SK-N-SH (cell line): ENCODE data around the gene KNDC1.

Experiments
- CHD2 ChIP-seq: fragments of 150-350 bp; IDR thresholded peaks from 2 replicates; pipeline ENCODE4 v1.6.1; 2018; ENCODE audit warnings: low read length; ENCODE audit not compliant: partially characterized antibody
- CTCF ChIP-seq: fragments of 200-600 bp; sonication (generic); IDR thresholded peaks from 2 replicates; pipeline ENCODE4 v1.6.1; 2017; ENCODE audit warnings: antibody characterized with exemption, mild to moderate bottlenecking, moderate library complexity
- EP300 ChIP-seq, 2 experiments: IDR thresholded peaks; 2 replicates each; pipeline versions ENCODE4 v1.4.0 to v1.6.1; 2012; ENCODE audit warnings: borderline replicate concordance in 1 of 2, low read depth in 1 of 2, low read length in 1 of 2
- EZH2phosphoT487 ChIP-seq: fragments of 200-600 bp; sonication (generic); IDR thresholded peaks from 2 replicates; pipeline ENCODE4 v1.6.1; 2017; ENCODE audit warnings: low read depth, mixed run types, mild to moderate bottlenecking, antibody characterized with exemption, moderate library complexity, borderline replicate concordance
- FOSL2 ChIP-seq: IDR thresholded peaks from 2 replicates; pipeline ENCODE4 v1.4.0; 2012; ENCODE audit warnings: low read depth, mild to moderate bottlenecking, moderate library complexity, borderline replicate concordance
- GABPA ChIP-seq: IDR thresholded peaks from 2 replicates; pipeline ENCODE4 v1.4.0; 2012; ENCODE audit warnings: low read depth, mild to moderate bottlenecking
- MAX ChIP-seq: IDR thresholded peaks from 2 replicates; pipeline ENCODE4 v1.4.0; 2012; ENCODE audit warnings: low read depth
- NFIC ChIP-seq: IDR thresholded peaks from 2 replicates; pipeline ENCODE4 v1.4.0; 2012; ENCODE audit warnings: borderline replicate concordance
- NRF1 ChIP-seq: IDR thresholded peaks from 2 replicates; pipeline ENCODE4 v1.6.1; 2012; ENCODE audit warnings: low read depth, mild to moderate bottlenecking, low read length
- POLR2AphosphoS5 ChIP-seq: IDR thresholded peaks from 2 replicates; pipeline ENCODE4 v1.6.1; 2012; ENCODE audit warnings: low read depth, low read length
- RAD21 ChIP-seq: IDR thresholded peaks from 2 replicates; pipeline ENCODE4 v1.6.1; 2012; ENCODE audit warnings: mild to moderate bottlenecking, low read length
- TAF1 ChIP-seq: IDR thresholded peaks from 2 replicates; pipeline ENCODE4 v1.6.1; 2012; ENCODE audit warnings: low read depth, mild to moderate bottlenecking, low read length, moderate library complexity, borderline replicate concordance
- TEAD4 ChIP-seq: IDR thresholded peaks from 2 replicates; pipeline ENCODE4 v1.4.0; 2012; ENCODE audit warnings: mild to moderate bottlenecking, borderline replicate concordance; ENCODE audit not compliant: insufficient read depth
- YY1 ChIP-seq: IDR thresholded peaks from 2 replicates; pipeline ENCODE4 v1.4.0; 2012; ENCODE audit warnings: low read depth, mild to moderate bottlenecking

- TF ChIP-seq GABPA (no peak), TAF1 (no peak), CTCF (no peak), EP300 (IDR thresholded peaks at IDR 0.05; ENCODE audit: borderline replicate concordance in 1 of 2, low read depth in 1 of 2, low read length in 1 of 2) (no peak), FOSL2 (no peak), MAX (no peak), YY1 (no peak), TEAD4 (no peak), RAD21 (no peak), POLR2AphosphoS5 (no peak), EZH2phosphoT487 (no peak), NRF1 (no peak), NFIC (no peak), CHD2 (no peak)
Measured at GRCh38 chr10:133158756-133159610, 1.0 kb upstream of the KNDC1 start.
